ENCODE results near the gene PHACTR1.

PHACTR1 gene

GRCh38 chr6:13307508-13307995, 591.0 kb downstream of the PHACTR1 start:
- H3K4me3 ChIP-seq (replicated peaks; ENCODE audit: insufficient read depth, low read length), result no peak overlapping the region
- TF ChIP-seq SPI1 (IDR thresholded peaks at IDR 0.05; ENCODE audit: borderline replicate concordance, low read depth) (no peak), GABPA (IDR thresholded peaks at IDR 0.05; ENCODE audit: low read depth) (no peak), POLR2AphosphoS5 (IDR thresholded peaks at IDR 0.05; ENCODE audit: low read depth) (no peak), CTCF (IDR thresholded peaks at IDR 0.05; ENCODE audit: insufficient read depth, low read length) (no peak)
- TF ChIP-seq, protein P1, sequence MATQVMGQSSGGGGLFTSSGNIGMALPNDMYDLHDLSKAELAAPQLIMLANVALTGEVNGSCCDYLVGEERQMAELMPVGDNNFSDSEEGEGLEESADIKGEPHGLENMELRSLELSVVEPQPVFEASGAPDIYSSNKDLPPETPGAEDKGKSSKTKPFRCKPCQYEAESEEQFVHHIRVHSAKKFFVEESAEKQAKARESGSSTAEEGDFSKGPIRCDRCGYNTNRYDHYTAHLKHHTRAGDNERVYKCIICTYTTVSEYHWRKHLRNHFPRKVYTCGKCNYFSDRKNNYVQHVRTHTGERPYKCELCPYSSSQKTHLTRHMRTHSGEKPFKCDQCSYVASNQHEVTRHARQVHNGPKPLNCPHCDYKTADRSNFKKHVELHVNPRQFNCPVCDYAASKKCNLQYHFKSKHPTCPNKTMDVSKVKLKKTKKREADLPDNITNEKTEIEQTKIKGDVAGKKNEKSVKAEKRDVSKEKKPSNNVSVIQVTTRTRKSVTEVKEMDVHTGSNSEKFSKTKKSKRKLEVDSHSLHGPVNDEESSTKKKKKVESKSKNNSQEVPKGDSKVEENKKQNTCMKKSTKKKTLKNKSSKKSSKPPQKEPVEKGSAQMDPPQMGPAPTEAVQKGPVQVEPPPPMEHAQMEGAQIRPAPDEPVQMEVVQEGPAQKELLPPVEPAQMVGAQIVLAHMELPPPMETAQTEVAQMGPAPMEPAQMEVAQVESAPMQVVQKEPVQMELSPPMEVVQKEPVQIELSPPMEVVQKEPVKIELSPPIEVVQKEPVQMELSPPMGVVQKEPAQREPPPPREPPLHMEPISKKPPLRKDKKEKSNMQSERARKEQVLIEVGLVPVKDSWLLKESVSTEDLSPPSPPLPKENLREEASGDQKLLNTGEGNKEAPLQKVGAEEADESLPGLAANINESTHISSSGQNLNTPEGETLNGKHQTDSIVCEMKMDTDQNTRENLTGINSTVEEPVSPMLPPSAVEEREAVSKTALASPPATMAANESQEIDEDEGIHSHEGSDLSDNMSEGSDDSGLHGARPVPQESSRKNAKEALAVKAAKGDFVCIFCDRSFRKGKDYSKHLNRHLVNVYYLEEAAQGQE (IDR thresholded peaks at IDR 0.05; ENCODE audit: insufficient replicate concordance, low read depth), result no peak
- no peaks in the 10 kb centered on the region for H3K27me3 ChIP-seq (ENCODE audit: insufficient read depth, poor library complexity, severe bottlenecking)
- DNase-seq (ENCODE audit: low read depth in 1 of 2, low spot score in 1 of 2), result peak; percentile 16 to 30
- H3K27ac ChIP-seq (replicated peaks), result peak overlapping the region; percentile 8; the same call in 1 of the 2 replicates

DNA sequence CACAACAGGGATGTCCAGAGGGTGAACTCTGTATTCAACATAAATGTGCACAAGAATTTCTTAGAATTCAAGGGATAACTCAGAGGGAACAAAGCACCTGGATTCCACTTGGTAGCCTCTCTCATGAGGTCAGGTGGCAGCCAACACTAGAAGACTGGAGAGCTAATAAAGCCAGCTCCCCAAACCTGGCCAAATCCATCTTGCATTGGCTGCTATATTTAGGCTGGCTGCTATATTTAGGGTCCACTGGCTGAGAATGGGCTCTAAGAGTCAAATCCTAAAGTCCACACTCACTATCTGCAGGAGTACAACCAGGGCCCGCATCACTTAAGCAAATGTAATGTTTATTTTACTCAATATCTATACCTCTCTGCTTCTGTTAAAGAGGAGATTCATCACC, 591.8 kb downstream of the PHACTR1 start:
- no peak overlapping the region for H3K27ac ChIP-seq (replicated peaks)
- no peak for TF ChIP-seq POLR2AphosphoS5 (IDR thresholded peaks at IDR 0.05; ENCODE audit: low read depth)
- TF ChIP-seq GABPA (IDR thresholded peaks at IDR 0.05; ENCODE audit: low read depth), result no peak
- TF ChIP-seq, protein P1 (IDR thresholded peaks at IDR 0.05; ENCODE audit: insufficient replicate concordance, low read depth), result no peak
- TF ChIP-seq CTCF (IDR thresholded peaks at IDR 0.05; ENCODE audit: insufficient read depth, low read length), result no peak
- TF ChIP-seq SPI1 (IDR thresholded peaks at IDR 0.05; ENCODE audit: borderline replicate concordance, low read depth), result no peak
- no peaks in the 10 kb centered on the region for H3K27me3 ChIP-seq (ENCODE audit: insufficient read depth, poor library complexity, severe bottlenecking)
- H3K4me3 ChIP-seq (replicated peaks; ENCODE audit: insufficient read depth, low read length), result no peak overlapping the region
- no peak for DNase-seq (ENCODE audit: low read depth in 1 of 2, low spot score in 1 of 2)

DNA sequence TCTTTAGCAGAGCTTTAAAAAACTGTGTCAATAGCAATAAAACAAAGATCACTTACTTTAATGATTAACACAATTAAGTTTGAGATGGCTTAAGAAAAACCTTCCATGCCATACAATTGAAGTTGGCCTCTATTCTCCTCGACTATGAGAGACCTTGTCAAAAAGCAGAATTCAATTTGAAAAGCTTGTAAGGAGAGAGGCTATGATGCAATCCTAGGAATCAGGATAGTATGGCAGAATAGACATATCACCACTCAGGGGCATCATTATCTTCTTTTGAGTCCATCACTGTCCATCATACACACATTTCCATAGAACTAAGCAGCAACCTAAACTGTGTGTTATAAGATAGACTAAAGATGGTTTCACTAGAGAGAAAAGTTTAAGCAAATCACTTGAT, 594.6 kb downstream of the PHACTR1 start:
- no peak overlapping the region for H3K27ac ChIP-seq (replicated peaks)
- H3K4me3 ChIP-seq (replicated peaks; ENCODE audit: insufficient read depth, low read length), result no peak overlapping the region
- TF ChIP-seq SPI1 (IDR thresholded peaks at IDR 0.05; ENCODE audit: borderline replicate concordance, low read depth), result no peak
- TF ChIP-seq POLR2AphosphoS5 (IDR thresholded peaks at IDR 0.05; ENCODE audit: low read depth), result no peak
- TF ChIP-seq, protein P1 (IDR thresholded peaks at IDR 0.05; ENCODE audit: insufficient replicate concordance, low read depth), result no peak
- TF ChIP-seq GABPA (IDR thresholded peaks at IDR 0.05; ENCODE audit: low read depth), result no peak
- H3K27me3 ChIP-seq (ENCODE audit: insufficient read depth, poor library complexity, severe bottlenecking), result no peaks in the 10 kb centered on the region
- no peak for DNase-seq (ENCODE audit: low read depth in 1 of 2, low spot score in 1 of 2)
